H1 (cell line): Measurements from ENCODE around the gene KDSR. TPM values are rescaled to one million over a fixed set of nuclear protein-coding genes. Genes with fewer than 3 reads are reported as not detected.

ENCODE experiments used
- CTCF ChIA-PET: fragments of 300-600 bp; sonication (Branson Sonifier 250); formaldehyde crosslinking; loops from one replicate; lab custom pipeline; 2021; ENCODE audit not compliant: partially characterized antibody; lab: Charles Lee
- POLR2A ChIA-PET: fragments of 300-600 bp; sonication (Branson Sonifier 250); formaldehyde crosslinking; loops from one replicate; lab custom pipeline; 2021; ENCODE audit warnings: inconsistent platforms; ENCODE audit not compliant: partially characterized antibody; lab: Charles Lee
- DNase-seq, 2 experiments: peaks; one replicate each; pipeline versions ENCODE4 v3.0.0 to v3.0.0-alpha.2; 2010 to 2022; ENCODE audit warnings: low spot score in 2 of 2, low read depth in 1 of 2, mixed read lengths in 1 of 2
- FAIRE-seq: peaks from 2 replicates; lab custom pipeline; 2011; peaks lifted over from hg19 to GRCh38; lab: Jason Lieb, UNC
- H2AFZ ChIP-seq: 2 replicates; pipeline ENCODE4 v1.8.1; 2012; ENCODE audit warnings: low read length, inconsistent platforms
- H2AK5ac ChIP-seq: 2 replicates; pipeline ENCODE4 v1.6.1; 2013; ENCODE audit warnings: low read depth, low read length
- H2BK120ac ChIP-seq: replicated peaks from 2 replicates; pipeline ENCODE3; 2013; ENCODE audit warnings: low read depth, low read length, inconsistent platforms
- H2BK12ac ChIP-seq: 2 replicates; pipeline ENCODE4 v1.6.1; 2013; ENCODE audit warnings: low read depth, low read length
- H2BK15ac ChIP-seq: 2 replicates; pipeline ENCODE4 v1.6.1; 2013; ENCODE audit warnings: low read length
- H2BK20ac ChIP-seq: 2 replicates; pipeline ENCODE4 v1.6.1; 2013; ENCODE audit warnings: low read length
- H2BK5ac ChIP-seq: 2 replicates; pipeline ENCODE4 v1.6.1; 2013; ENCODE audit warnings: low read depth, low read length
- H3K14ac ChIP-seq: 2 replicates; pipeline ENCODE4 v1.6.1; 2013; ENCODE audit warnings: inconsistent platforms; ENCODE audit not compliant: insufficient read length
- H3K18ac ChIP-seq: 2 replicates; pipeline ENCODE4 v1.6.1; 2013; ENCODE audit warnings: low read length; ENCODE audit errors: extremely low read depth
- H3K23ac ChIP-seq: 2 replicates; pipeline ENCODE4 v1.6.1; 2013; ENCODE audit warnings: inconsistent platforms; ENCODE audit not compliant: insufficient read length
- H3K23me2 ChIP-seq: 2 replicates; pipeline ENCODE4 v1.6.1; 2013; ENCODE audit warnings: low read depth, low read length
- H3K27ac ChIP-seq: 2 replicates; pipeline ENCODE4 v1.6.1; 2011; ENCODE audit warnings: low read depth, low read length, inconsistent platforms
- H3K27me3 ChIP-seq, 4 experiments: replicated peaks in 1 of 4; 1 replicate in 1 of 4; 2 replicates in 3 of 4; pipeline versions ENCODE4 v1.6.1 to v1.8.1; 2011 to 2013; ENCODE audit warnings: low read length in 3 of 4, mild to moderate bottlenecking in 3 of 4, inconsistent platforms in 2 of 4, mixed read lengths in 2 of 4, moderate library complexity in 1 of 4; ENCODE audit not compliant: control insufficient read depth in 3 of 4, insufficient read depth in 3 of 4; ENCODE audit errors: extremely low read depth in 1 of 4
- H3K36me3 ChIP-seq, 4 experiments: 2 replicates each; pipeline versions ENCODE4 v1.6.1 to v1.8.1; 2011 to 2013; ENCODE audit warnings: mild to moderate bottlenecking in 4 of 4, low read length in 3 of 4, moderate library complexity in 2 of 4, control low read depth in 1 of 4, inconsistent platforms in 1 of 4; ENCODE audit not compliant: insufficient read depth in 4 of 4, control insufficient read depth in 2 of 4
- H3K4ac ChIP-seq: replicated peaks from 2 replicates; pipeline ENCODE3; 2013; ENCODE audit warnings: low read length, low read depth, mixed read lengths, inconsistent platforms; ENCODE audit not compliant: insufficient read length
- H3K4me1 ChIP-seq, 4 experiments: replicated peaks in 1 of 4; 1 replicate in 1 of 4; 2 replicates in 3 of 4; pipeline versions ENCODE4 v1.6.1 to v1.8.1; 2011 to 2013; ENCODE audit warnings: low read length in 3 of 4, inconsistent platforms in 2 of 4, mixed read lengths in 1 of 4; ENCODE audit not compliant: insufficient read depth in 4 of 4, control insufficient read depth in 3 of 4
- H3K4me2 ChIP-seq, 2 experiments: 2 replicates each; pipeline versions ENCODE4 v1.6.1 to v1.8.1; 2011 to 2013; ENCODE audit warnings: low read depth in 2 of 2, low read length in 2 of 2, control low read depth in 1 of 2, inconsistent platforms in 1 of 2, mild to moderate bottlenecking in 1 of 2; ENCODE audit not compliant: insufficient read depth in 1 of 2
- H3K4me3 ChIP-seq, 4 experiments: fragments of 200-600, 300-600 bp in 1 of 4; sonication (generic), shearing (Covaris generic), sonication (Bioruptor Twin) in 1 of 4; 2 replicates each; pipeline versions ENCODE4 v1.5.1 to v1.8.1; 2011 to 2016; ENCODE audit warnings: low read length in 4 of 4, low read depth in 3 of 4, control low read depth in 2 of 4, inconsistent platforms in 2 of 4, mild to moderate bottlenecking in 2 of 4, mixed read lengths in 1 of 4, moderate library complexity in 1 of 4; ENCODE audit not compliant: insufficient read depth in 2 of 4; ENCODE audit errors: extremely low read depth in 1 of 4
- H3K56ac ChIP-seq: replicated peaks from 2 replicates; pipeline ENCODE3; 2013; ENCODE audit warnings: low read depth, mild to moderate bottlenecking, mixed read lengths, low read length, inconsistent platforms; ENCODE audit not compliant: insufficient read length
- H3K79me1 ChIP-seq: 2 replicates; pipeline ENCODE4 v1.6.1; 2013; ENCODE audit warnings: low read depth, low read length, control low read depth
- H3K79me2 ChIP-seq, 2 experiments: 2 replicates each; pipeline versions ENCODE4 v1.6.1 to v1.8.1; 2012 to 2013; ENCODE audit warnings: low read length in 2 of 2, mild to moderate bottlenecking in 2 of 2, inconsistent platforms in 1 of 2; ENCODE audit not compliant: insufficient read depth in 2 of 2, control insufficient read depth in 1 of 2
- H3K9ac ChIP-seq, 4 experiments: replicated peaks in 1 of 4; 1 replicate in 1 of 4; 2 replicates in 3 of 4; pipeline versions ENCODE4 v1.6.1 to v1.8.1; 2011 to 2013; ENCODE audit warnings: low read depth in 3 of 4, low read length in 3 of 4, control low read depth in 2 of 4, mild to moderate bottlenecking in 2 of 4, moderate library complexity in 2 of 4, inconsistent platforms in 1 of 4; ENCODE audit errors: extremely low read depth in 1 of 4
- H3K9me3 ChIP-seq, 2 experiments: 2 replicates each; pipeline versions ENCODE4 v1.6.1 to v1.8.1; 2012 to 2013; ENCODE audit warnings: mild to moderate bottlenecking in 2 of 2, moderate library complexity in 2 of 2, control low read depth in 1 of 2, inconsistent platforms in 1 of 2, low read depth in 1 of 2, low read length in 1 of 2, mixed read lengths in 1 of 2; ENCODE audit not compliant: insufficient read depth in 2 of 2
- H4K20me1 ChIP-seq, 2 experiments: replicated peaks in 1 of 2; 2 replicates each; pipeline versions ENCODE3 to v1.8.1; 2011 to 2013; ENCODE audit warnings: inconsistent platforms in 2 of 2, low read length in 2 of 2, mild to moderate bottlenecking in 1 of 2; ENCODE audit not compliant: insufficient read depth in 2 of 2, control insufficient read depth in 1 of 2
- H4K5ac ChIP-seq: 2 replicates; pipeline ENCODE4 v1.6.1; 2013; ENCODE audit warnings: low read length, low read depth, mixed read lengths, inconsistent platforms; ENCODE audit not compliant: insufficient read length
- H4K8ac ChIP-seq: 2 replicates; pipeline ENCODE4 v1.8.0; 2013; ENCODE audit warnings: mild to moderate bottlenecking, moderate library complexity, low read length, inconsistent platforms; ENCODE audit not compliant: insufficient read depth; ENCODE audit errors: extremely low read depth
- H4K91ac ChIP-seq: replicated peaks from 2 replicates; pipeline ENCODE3; 2013; ENCODE audit warnings: low read length, mixed read lengths, inconsistent platforms; ENCODE audit not compliant: insufficient read length
- NRF1 ChIP-seq: IDR thresholded peaks from 2 replicates; pipeline ENCODE4 v1.6.1; 2011; ENCODE audit warnings: mild to moderate bottlenecking, low read depth, low read length, improper control_type of control experiment
- POLR2A ChIP-seq, 2 experiments: IDR thresholded peaks; 1 replicate in 1 of 2; 2 replicates in 1 of 2; pipeline ENCODE4 v1.6.1; 2011; ENCODE audit warnings: low read depth in 2 of 2, low read length in 2 of 2, mild to moderate bottlenecking in 2 of 2; ENCODE audit errors: control extremely low read depth in 1 of 2
- SP2 ChIP-seq: IDR thresholded peaks from 2 replicates; pipeline ENCODE4 v1.6.1; 2012; ENCODE audit warnings: mild to moderate bottlenecking, low read length, inconsistent platforms
- WGBS, 2 experiments: shearing (Covaris generic) in 1 of 2; methylation state at CpG; one replicate each; pipeline versions ENCODE4 v1.1.6 to v1.1.7; 2013 to 2015; ENCODE audit warnings: low lambda C conversion rate in 2 of 2, mixed read lengths in 2 of 2, inconsistent platforms in 1 of 2, low coverage in 1 of 2, missing lambda C conversion rate in 1 of 2; ENCODE audit not compliant: insufficient replicate concordance in 2 of 2, insufficient coverage in 1 of 2, insufficient read length in 1 of 2; ENCODE audit errors: extremely low coverage in 1 of 2, missing lambda C conversion rate in 1 of 2; 5-methylcytosine and 5-hydroxymethylcytosine counted together
- polyA plus RNA-seq, 7 experiments: library from polyadenylated mRNA; depleted of rRNA in 3 of 7; stranded (reverse) in 5 of 7; unstranded in 2 of 7; fragments of >200 nt in 5 of 7; fragments of 200-250 nt in 2 of 7; gene quantifications; 1 replicate in 5 of 7; 2 replicates in 1 of 7; 4 replicates in 1 of 7; pipeline versions ENCODE4 v1.2.1 to v1.2.3, GENCODE V29; 2011 to 2013; ENCODE audit warnings: missing spikeins in 2 of 7, mixed read lengths in 2 of 7
- total RNA-seq: library from RNA; stranded (reverse); fragmentation: NEBNext Ultra II Directional; extraction: Animal tissue kit (Norgen Biotek cat#: 25700); gene quantifications from 2 replicates; pipeline ENCODE4 v1.2.1, GENCODE V29; 2021

KDSR gene
- total and polyA plus RNA-seq, 2 of the 8 experiments (the other 6 are each of a cell fraction or from before 2014, with no cell fraction given) = 12.4 to 50.5 TPM

DNA sequence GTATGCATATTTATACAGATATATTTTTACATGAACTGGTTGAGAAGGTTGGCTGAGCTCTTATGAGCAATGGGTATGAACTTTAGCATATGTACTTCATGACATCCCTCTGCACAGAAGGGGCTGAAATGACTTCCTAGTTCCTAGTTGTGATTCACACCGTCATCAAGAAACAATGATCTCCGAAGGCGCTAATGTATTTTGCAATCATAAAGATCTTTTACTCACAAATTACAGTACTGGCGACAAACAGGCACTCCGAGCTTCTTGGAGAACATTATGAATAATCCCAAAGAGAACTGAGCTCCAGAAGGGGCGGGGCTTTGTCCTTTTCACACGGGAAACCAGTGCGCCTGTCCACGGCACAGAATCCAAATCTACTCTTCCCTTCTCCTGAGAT lies 65.6 kb downstream of the KDSR start:
- H3K79me1 ChIP-seq = no peaks in the 10 kb centered on the region
- H4K5ac ChIP-seq = no peak overlapping the region
- no peak overlapping the region for H3K18ac ChIP-seq
- H2BK15ac ChIP-seq = no peak overlapping the region
- no peak overlapping the region for H3K4ac ChIP-seq
- no peak for TF ChIP-seq SP2
- TF ChIP-seq NRF1 = no peak
- TF ChIP-seq POLR2A (IDR thresholded peaks at IDR 0.05; ENCODE audit: control extremely low read depth in 1 of 2, low read depth in 2 of 2, low read length in 2 of 2) = no peak
- no peak overlapping the region for H3K4me3 ChIP-seq
- H3K36me3 ChIP-seq = no peaks in the 10 kb centered on the region
- H3K4me2 ChIP-seq = no peak overlapping the region
- no peak overlapping the region for H3K23ac ChIP-seq
- no peak overlapping the region for H3K27ac ChIP-seq
- CTCF ChIA-PET = interaction anchor here (0.6 to 2.1 kb wide), 4 partner anchors 14 to 283 kb away, joined by 3 to 9 read pairs (median 6); no protein-coding TSS in a partner anchor
- no peak overlapping the region for H2AFZ ChIP-seq
- H4K8ac ChIP-seq = no peak overlapping the region
- FAIRE-seq (no peak), DNase-seq (no peak)
- H4K20me1 ChIP-seq = no peaks in the 10 kb centered on the region
- H3K27me3 ChIP-seq = no peaks in the 10 kb centered on the region
- no peaks in the 10 kb centered on the region for H3K23me2 ChIP-seq
- H2BK120ac ChIP-seq = no peak overlapping the region
- 87% methylated on average over 9 of the region's 9 CpGs; no CpG with 5 or more reads in 1 of the 2 experiments for WGBS, 2 experiments
- H3K14ac ChIP-seq = no peak overlapping the region
- H3K9ac ChIP-seq = no peak overlapping the region
- no peak overlapping the region for H4K91ac ChIP-seq
- no peak overlapping the region for H2BK20ac ChIP-seq
- no peak overlapping the region for H2BK5ac ChIP-seq
- no peak overlapping the region for H2BK12ac ChIP-seq
- POLR2A ChIA-PET = interaction anchor here (0.9 kb wide), 1 partner anchor 64 kb away, joined by 4 read pairs; no protein-coding TSS in a partner anchor
- H3K79me2 ChIP-seq = no peaks in the 10 kb centered on the region
- H3K56ac ChIP-seq = no peak overlapping the region
- no peak overlapping the region for H2AK5ac ChIP-seq
- H3K9me3 ChIP-seq = no peaks in the 10 kb centered on the region
- H3K4me1 ChIP-seq = peaks cover 4 to 6% (median 5%) of the 10 kb centered on the region in 4 experiments; a peak in 4 of 7 replicates
